H1 (cell line): Measurements from ENCODE around the gene CUZD1. TPM values are rescaled to one million over a fixed set of nuclear protein-coding genes. Genes with fewer than 3 reads are reported as not detected.

Experiments
- CEBPB ChIP-seq: IDR thresholded peaks from 2 replicates; pipeline ENCODE4 v1.6.1; 2012; ENCODE audit warnings: low read depth, low read length
- EGR1 ChIP-seq: IDR thresholded peaks from 2 replicates; pipeline ENCODE4 v1.6.1; 2011; ENCODE audit warnings: low read depth, low read length, borderline replicate concordance
- EZH2 ChIP-seq: fragments of 200-600 bp; sonication (generic); IDR thresholded peaks from 2 replicates; pipeline ENCODE4 v1.7.1; 2012; ENCODE audit warnings: low read depth, mild to moderate bottlenecking, moderate library complexity, low read length, inconsistent platforms; ENCODE audit not compliant: severe bottlenecking
- GTF2F1 ChIP-seq: IDR thresholded peaks from 2 replicates; pipeline ENCODE4 v1.6.1; 2012; ENCODE audit warnings: low read depth, low read length, improper control_type of control experiment, borderline replicate concordance
- polyA plus RNA-seq, 7 experiments: library from polyadenylated mRNA; depleted of rRNA in 3 of 7; stranded (reverse) in 5 of 7; unstranded in 2 of 7; fragments of >200 nt in 5 of 7; fragments of 200-250 nt in 2 of 7; gene quantifications; 1 replicate in 5 of 7; 2 replicates in 1 of 7; 4 replicates in 1 of 7; pipeline versions ENCODE4 v1.2.1 to v1.2.3, GENCODE V29; 2011 to 2013; ENCODE audit warnings: missing spikeins in 2 of 7, mixed read lengths in 2 of 7
- total RNA-seq: library from RNA; stranded (reverse); fragmentation: NEBNext Ultra II Directional; extraction: Animal tissue kit (Norgen Biotek cat#: 25700); gene quantifications from 2 replicates; pipeline ENCODE4 v1.2.1, GENCODE V29; 2021

CUZD1 gene
- total and polyA plus RNA-seq, 2 of the 8 experiments (the other 6 are each of a cell fraction or from before 2014, with no cell fraction given) = 11.9 to 30.0 TPM

DNA sequence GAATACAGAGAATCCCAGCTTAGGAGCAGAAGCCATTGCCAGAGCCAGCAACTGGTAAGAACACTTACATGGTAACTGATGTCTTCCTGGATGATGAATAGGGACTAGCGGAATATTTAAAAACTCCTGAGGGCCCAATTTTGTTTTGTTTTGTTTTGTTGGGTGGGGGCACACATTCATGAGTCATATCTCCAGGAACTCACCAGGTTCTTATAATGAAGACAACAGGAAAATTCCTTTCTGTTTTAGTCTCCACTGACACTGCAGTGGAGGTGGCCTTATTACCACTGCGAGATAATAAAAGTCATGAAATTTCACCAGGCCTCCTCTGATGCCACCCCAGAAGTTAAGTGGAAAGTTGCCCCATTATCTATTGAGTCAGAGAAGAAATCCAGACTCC lies 6.6 kb upstream of the CUZD1 start (continued):
- no peak for TF ChIP-seq GTF2F1
- no peak for TF ChIP-seq CEBPB
- TF ChIP-seq EZH2 = no peak
- no peak for TF ChIP-seq EGR1
